ENCODE results near the gene RNF183. TPM values are rescaled to one million over a fixed set of nuclear protein-coding genes. Genes with fewer than 3 reads are reported as not detected.

Gene RNF183
- polyA plus RNA-seq, 1 of the 3 experiments (the other 2 are of a cell fraction), result not detected

DNA sequence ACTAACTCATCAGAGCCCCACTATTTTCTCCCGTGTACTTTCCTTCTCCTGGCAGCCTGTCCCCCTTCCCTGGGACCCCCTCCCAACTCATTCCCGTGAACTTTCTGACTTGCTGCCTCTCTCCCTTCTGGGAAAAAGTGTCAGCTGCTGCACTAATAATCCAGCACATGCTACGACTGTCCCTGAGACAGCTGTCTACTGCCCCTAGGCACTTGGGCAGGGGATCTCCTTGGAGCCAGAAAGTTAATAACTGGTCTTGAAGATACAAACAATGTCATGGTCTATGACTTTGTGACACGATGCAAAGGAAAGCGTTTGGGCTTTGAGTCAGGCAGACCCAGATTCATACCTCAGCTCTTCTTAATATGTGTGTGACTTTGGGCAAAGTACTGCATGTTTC lies 10.1 kb upstream of the RNF183 start (continued):
- TF ChIP-seq USF1 (IDR thresholded peaks at IDR 0.05; ENCODE audit: borderline replicate concordance, low read depth), result no peak
- TF ChIP-seq MEF2A (IDR thresholded peaks at IDR 0.05; ENCODE audit: borderline replicate concordance, low read depth), result no peak

GRCh38 chr9:113311961-113312360 lies 8.8 kb upstream of the RNF183 start:
- peaks cover 3% of the 10 kb centered on the region for H3F3A ChIP-seq (replicated peaks; ENCODE audit: insufficient read depth)
- H3K27me3 ChIP-seq (ENCODE audit: insufficient read depth), result no peaks in the 10 kb centered on the region
- H4K20me1 ChIP-seq (ENCODE audit: insufficient read depth), result no peaks in the 10 kb centered on the region
- no peak overlapping the region for H3K4me3 ChIP-seq (ENCODE audit: low read depth in 2 of 2, low read length in 1 of 2)
- CTCF ChIA-PET, result interaction anchor here (0.6 to 2.4 kb wide), 8 partner anchors 25 to 279 kb away, joined by 3 to 15 read pairs (median 3); partner anchors contain the start of genes ALAD and CDC26
- TF ChIP-seq, protein P1, sequence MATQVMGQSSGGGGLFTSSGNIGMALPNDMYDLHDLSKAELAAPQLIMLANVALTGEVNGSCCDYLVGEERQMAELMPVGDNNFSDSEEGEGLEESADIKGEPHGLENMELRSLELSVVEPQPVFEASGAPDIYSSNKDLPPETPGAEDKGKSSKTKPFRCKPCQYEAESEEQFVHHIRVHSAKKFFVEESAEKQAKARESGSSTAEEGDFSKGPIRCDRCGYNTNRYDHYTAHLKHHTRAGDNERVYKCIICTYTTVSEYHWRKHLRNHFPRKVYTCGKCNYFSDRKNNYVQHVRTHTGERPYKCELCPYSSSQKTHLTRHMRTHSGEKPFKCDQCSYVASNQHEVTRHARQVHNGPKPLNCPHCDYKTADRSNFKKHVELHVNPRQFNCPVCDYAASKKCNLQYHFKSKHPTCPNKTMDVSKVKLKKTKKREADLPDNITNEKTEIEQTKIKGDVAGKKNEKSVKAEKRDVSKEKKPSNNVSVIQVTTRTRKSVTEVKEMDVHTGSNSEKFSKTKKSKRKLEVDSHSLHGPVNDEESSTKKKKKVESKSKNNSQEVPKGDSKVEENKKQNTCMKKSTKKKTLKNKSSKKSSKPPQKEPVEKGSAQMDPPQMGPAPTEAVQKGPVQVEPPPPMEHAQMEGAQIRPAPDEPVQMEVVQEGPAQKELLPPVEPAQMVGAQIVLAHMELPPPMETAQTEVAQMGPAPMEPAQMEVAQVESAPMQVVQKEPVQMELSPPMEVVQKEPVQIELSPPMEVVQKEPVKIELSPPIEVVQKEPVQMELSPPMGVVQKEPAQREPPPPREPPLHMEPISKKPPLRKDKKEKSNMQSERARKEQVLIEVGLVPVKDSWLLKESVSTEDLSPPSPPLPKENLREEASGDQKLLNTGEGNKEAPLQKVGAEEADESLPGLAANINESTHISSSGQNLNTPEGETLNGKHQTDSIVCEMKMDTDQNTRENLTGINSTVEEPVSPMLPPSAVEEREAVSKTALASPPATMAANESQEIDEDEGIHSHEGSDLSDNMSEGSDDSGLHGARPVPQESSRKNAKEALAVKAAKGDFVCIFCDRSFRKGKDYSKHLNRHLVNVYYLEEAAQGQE (IDR thresholded peaks at IDR 0.05; ENCODE audit: low read depth, low read length), result no peak
- TF ChIP-seq FOXJ3 (CRISPR knock-in tag; IDR thresholded peaks at IDR 0.05), result no peak
- 0 out of 2 replicates have a peak, but pooled peaks have one; percentile 4 for TF ChIP-seq PBX3 (IDR thresholded peaks at IDR 0.05)
- no peak for TF ChIP-seq EP300 (IDR thresholded peaks at IDR 0.05; ENCODE audit: borderline replicate concordance in 1 of 2, low read depth in 1 of 2, low read length in 1 of 2)
- no peak overlapping the region for H3K27ac ChIP-seq (ENCODE audit: low read depth in 2 of 2, low read length in 1 of 2)
- WGBS (ENCODE audit: low lambda C conversion rate), result 73% methylated on average over 3 of the region's 3 CpGs
- H3K36me3 ChIP-seq (replicated peaks in 1 of 2; ENCODE audit: control insufficient read depth in 1 of 2, insufficient read depth in 2 of 2, low read length in 1 of 2), result no peaks in the 10 kb centered on the region
- H3K79me2 ChIP-seq (ENCODE audit: insufficient read depth), result no peaks in the 10 kb centered on the region
- H3K4me1 ChIP-seq (ENCODE audit: control insufficient read depth in 1 of 2, insufficient read depth in 2 of 2, low read depth in 1 of 2, low read length in 1 of 2), result peaks cover 0 to 3% of the 10 kb centered on the region in 2 experiments; a peak in 1 of 4 replicates
- POLR2A ChIA-PET, result interaction anchor here (1.8 kb wide), 1 partner anchor 36 kb away, joined by 3 read pairs; the partner anchor contains the start of genes CDC26 and PRPF4
- no peaks in the 10 kb centered on the region for H3K9me3 ChIP-seq
- no peaks in the 10 kb centered on the region for H3K9me2 ChIP-seq
- no peak overlapping the region for H2AFZ ChIP-seq (ENCODE audit: low read depth)
- H3K9ac ChIP-seq, result no peak overlapping the region
- H3K4me2 ChIP-seq, result no peak overlapping the region
- DNase-seq, result no peak

- WGBS (ENCODE audit: low lambda C conversion rate), result 78% methylated on average over 3 of the region's 3 CpGs
- CTCF ChIA-PET, result interaction anchor here (0.6 to 3.0 kb wide), 13 partner anchors 8 to 1085 kb away, joined by 3 to 22 read pairs (median 4); partner anchors contain the start of genes ALAD, C9orf43, POLE3 and WDR31
- Histone ChIP-seq H3K27ac (ENCODE audit: low read depth in 2 of 2, low read length in 1 of 2) (no peak overlapping the region), H3K36me3 (replicated peaks in 1 of 2; ENCODE audit: control insufficient read depth in 1 of 2, insufficient read depth in 2 of 2, low read length in 1 of 2) (no peaks in the 10 kb centered on the region), H3K4me3 (ENCODE audit: low read depth in 2 of 2, low read length in 1 of 2) (no peak overlapping the region), H4K20me1 (ENCODE audit: insufficient read depth) (no peaks in the 10 kb centered on the region), H3K4me1 (ENCODE audit: control insufficient read depth in 1 of 2, insufficient read depth in 2 of 2, low read depth in 1 of 2, low read length in 1 of 2) (peaks cover 0 to 3% of the 10 kb centered on the region in 2 experiments; a peak in 1 of 4 replicates), H3K9me2 (no peaks in the 10 kb centered on the region), H3K79me2 (ENCODE audit: insufficient read depth) (no peaks in the 10 kb centered on the region), H2AFZ (ENCODE audit: low read depth) (no peak overlapping the region), H3K4me2 (no peak overlapping the region), H3F3A (replicated peaks; ENCODE audit: insufficient read depth) (peaks cover 3% of the 10 kb centered on the region), H3K9ac (no peak overlapping the region), H3K9me3 (no peaks in the 10 kb centered on the region), H3K27me3 (ENCODE audit: insufficient read depth) (no peaks in the 10 kb centered on the region)
- no peak for DNase-seq
- POLR2A ChIA-PET, result no interaction called here
- TF ChIP-seq CHD2 (IDR thresholded peaks at IDR 0.05; ENCODE audit: low read length, partially characterized antibody) (no peak), SMC3 (IDR thresholded peaks at IDR 0.05; ENCODE audit: low read depth, low read length) (no peak), EP300 (IDR thresholded peaks at IDR 0.05; ENCODE audit: borderline replicate concordance in 1 of 2, low read depth in 1 of 2, low read length in 1 of 2) (no peak), FOXM1 (IDR thresholded peaks at IDR 0.05; ENCODE audit: low read depth) (no peak), SIN3A (IDR thresholded peaks at IDR 0.05; ENCODE audit: borderline replicate concordance, low read depth, low read length) (no peak), ELF1 (IDR thresholded peaks at IDR 0.05) (no peak), GABPA (IDR thresholded peaks at IDR 0.05; ENCODE audit: low read depth) (no peak), TCF12 (IDR thresholded peaks at IDR 0.05) (no peak), RAD21 (IDR thresholded peaks at IDR 0.05; ENCODE audit: low read length) (no peak), EZH2phosphoT487 (IDR thresholded peaks at IDR 0.05; ENCODE audit: borderline replicate concordance, low read depth) (no peak), IRF3 (IDR thresholded peaks at IDR 0.05; ENCODE audit: low read depth, low read length) (no peak), NFIC (IDR thresholded peaks at IDR 0.05; ENCODE audit: borderline replicate concordance) (no peak)
- TF ChIP-seq, protein P2, sequence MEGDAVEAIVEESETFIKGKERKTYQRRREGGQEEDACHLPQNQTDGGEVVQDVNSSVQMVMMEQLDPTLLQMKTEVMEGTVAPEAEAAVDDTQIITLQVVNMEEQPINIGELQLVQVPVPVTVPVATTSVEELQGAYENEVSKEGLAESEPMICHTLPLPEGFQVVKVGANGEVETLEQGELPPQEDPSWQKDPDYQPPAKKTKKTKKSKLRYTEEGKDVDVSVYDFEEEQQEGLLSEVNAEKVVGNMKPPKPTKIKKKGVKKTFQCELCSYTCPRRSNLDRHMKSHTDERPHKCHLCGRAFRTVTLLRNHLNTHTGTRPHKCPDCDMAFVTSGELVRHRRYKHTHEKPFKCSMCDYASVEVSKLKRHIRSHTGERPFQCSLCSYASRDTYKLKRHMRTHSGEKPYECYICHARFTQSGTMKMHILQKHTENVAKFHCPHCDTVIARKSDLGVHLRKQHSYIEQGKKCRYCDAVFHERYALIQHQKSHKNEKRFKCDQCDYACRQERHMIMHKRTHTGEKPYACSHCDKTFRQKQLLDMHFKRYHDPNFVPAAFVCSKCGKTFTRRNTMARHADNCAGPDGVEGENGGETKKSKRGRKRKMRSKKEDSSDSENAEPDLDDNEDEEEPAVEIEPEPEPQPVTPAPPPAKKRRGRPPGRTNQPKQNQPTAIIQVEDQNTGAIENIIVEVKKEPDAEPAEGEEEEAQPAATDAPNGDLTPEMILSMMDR (IDR thresholded peaks at IDR 0.05), result no peak
These were observed 7.4 kb upstream of the RNF183 start for GRCh38 chr9:113310538-113310937.

All from SK-N-SH (cell line).